ENCODE results near the gene SUSD6.

Gene SUSD6

DNA sequence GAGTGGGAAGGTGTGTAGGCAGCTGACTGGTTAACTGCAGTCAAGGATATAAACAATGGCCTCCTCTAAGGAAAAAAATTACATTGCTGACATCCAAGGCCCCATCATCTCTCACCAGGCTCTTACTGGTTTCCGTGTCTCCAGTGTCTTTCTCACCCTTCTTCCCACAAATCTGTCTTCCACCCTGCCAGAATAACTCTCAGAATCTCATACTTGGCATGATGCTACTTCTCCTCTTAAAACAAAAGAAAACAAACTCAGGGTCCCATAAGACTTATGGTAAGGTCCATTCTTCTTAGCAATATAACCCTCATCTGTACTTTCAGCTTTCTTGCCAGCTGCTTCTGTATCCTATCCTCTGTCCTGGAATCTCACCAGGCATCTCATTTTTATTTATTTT is 68.9 kb downstream of the SUSD6 start:
- DNase-seq (ENCODE audit: low read depth), result no peak
- TF ChIP-seq, protein P1, sequence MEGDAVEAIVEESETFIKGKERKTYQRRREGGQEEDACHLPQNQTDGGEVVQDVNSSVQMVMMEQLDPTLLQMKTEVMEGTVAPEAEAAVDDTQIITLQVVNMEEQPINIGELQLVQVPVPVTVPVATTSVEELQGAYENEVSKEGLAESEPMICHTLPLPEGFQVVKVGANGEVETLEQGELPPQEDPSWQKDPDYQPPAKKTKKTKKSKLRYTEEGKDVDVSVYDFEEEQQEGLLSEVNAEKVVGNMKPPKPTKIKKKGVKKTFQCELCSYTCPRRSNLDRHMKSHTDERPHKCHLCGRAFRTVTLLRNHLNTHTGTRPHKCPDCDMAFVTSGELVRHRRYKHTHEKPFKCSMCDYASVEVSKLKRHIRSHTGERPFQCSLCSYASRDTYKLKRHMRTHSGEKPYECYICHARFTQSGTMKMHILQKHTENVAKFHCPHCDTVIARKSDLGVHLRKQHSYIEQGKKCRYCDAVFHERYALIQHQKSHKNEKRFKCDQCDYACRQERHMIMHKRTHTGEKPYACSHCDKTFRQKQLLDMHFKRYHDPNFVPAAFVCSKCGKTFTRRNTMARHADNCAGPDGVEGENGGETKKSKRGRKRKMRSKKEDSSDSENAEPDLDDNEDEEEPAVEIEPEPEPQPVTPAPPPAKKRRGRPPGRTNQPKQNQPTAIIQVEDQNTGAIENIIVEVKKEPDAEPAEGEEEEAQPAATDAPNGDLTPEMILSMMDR (IDR thresholded peaks at IDR 0.05; ENCODE audit: control insufficient read depth, insufficient read depth, low read depth, low read length, missing control alignments), result no peak
- H3K4me3 ChIP-seq (ENCODE audit: control insufficient read depth, low read depth, low read length), result no peak overlapping the region

DNA sequence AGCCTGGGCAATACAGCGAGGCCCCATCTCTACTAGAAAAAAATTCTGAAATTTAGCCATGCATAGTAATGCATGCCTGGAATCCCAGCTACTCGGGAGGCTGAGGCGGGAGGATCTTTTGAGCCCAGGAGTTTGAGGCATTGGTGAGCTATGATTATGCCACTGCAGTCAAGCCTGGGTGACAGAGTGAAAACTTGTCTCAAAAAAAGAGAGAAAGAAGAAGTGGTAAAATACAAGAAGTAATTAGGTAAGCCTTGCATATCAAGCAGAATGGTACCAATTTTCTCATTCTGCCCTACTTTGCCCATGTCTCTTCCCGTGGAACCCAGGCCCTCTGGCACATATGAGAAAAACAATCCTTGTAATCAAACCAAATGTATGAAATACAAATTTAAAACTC is 70.7 kb downstream of the SUSD6 start:
- no peak overlapping the region for H3K4me3 ChIP-seq (ENCODE audit: control insufficient read depth, low read depth, low read length)
- no peak for DNase-seq (ENCODE audit: low read depth)
- TF ChIP-seq, protein P1 (IDR thresholded peaks at IDR 0.05; ENCODE audit: control insufficient read depth, insufficient read depth, low read depth, low read length, missing control alignments), result no peak

DNA sequence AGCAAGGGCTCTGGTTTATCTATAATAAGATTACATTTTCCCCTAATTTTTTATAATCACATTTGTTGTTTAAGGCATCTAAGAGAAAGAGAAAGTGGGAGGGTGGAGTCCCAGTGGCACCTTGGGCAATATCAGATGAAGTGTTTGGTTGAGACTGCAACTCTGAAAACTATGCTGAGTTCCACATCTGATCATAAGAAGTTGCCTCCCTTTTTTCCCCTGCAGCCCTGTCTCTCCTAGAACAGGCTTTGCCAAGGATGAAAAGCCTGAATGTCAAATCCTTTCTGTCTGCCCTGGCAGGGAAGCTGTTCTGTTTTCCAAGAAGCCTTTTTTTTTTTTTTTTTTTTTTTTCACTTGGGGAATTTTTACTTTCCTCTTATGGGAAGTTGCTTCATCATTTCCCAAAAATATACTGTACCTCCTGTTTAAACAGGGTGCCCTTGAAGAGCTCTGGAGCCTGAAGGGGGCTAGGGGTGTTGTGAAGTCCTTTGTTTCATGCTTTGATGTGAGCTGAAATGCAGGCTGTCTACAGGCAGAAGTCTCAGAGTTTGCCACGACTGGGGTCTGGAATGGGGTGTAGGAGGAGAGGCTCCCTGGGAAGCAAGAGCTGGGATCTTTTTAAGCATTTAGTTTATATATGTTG is 71.3 kb downstream of the SUSD6 start:
- TF ChIP-seq, protein P1 (IDR thresholded peaks at IDR 0.05; ENCODE audit: control insufficient read depth, insufficient read depth, low read depth, low read length, missing control alignments), result no peak
- no peak for DNase-seq (ENCODE audit: low read depth)

DNA sequence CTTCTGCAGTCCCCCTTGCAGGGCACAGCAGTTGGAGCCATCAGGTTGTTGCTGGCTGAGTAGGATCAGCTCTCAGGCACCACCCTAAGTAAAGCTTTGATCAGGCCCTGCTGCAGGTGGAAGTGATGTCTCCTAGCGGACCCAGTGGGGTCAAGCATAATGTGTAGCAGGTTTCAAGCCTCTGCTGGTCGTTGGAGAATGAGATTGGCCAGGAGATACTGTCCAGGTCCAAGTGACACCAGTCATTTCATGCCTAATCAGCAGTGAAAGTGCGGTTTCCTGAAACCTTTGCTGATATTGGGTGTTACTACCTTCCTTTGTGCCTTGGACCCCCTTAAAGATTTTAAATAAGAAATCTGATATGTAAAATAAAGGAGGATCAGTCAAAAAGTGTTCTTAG is 72.6 kb downstream of the SUSD6 start:
- DNase-seq (ENCODE audit: low read depth), result no peak
- H3K4me3 ChIP-seq (ENCODE audit: control insufficient read depth, low read depth, low read length), result no peak overlapping the region
- TF ChIP-seq, protein P1 (IDR thresholded peaks at IDR 0.05; ENCODE audit: control insufficient read depth, insufficient read depth, low read depth, low read length, missing control alignments), result no peak

More for the DNA sequence above, 71.3 kb downstream of the SUSD6 start:
- H3K4me3 ChIP-seq (ENCODE audit: control insufficient read depth, low read depth, low read length), result no peak overlapping the region

DNA sequence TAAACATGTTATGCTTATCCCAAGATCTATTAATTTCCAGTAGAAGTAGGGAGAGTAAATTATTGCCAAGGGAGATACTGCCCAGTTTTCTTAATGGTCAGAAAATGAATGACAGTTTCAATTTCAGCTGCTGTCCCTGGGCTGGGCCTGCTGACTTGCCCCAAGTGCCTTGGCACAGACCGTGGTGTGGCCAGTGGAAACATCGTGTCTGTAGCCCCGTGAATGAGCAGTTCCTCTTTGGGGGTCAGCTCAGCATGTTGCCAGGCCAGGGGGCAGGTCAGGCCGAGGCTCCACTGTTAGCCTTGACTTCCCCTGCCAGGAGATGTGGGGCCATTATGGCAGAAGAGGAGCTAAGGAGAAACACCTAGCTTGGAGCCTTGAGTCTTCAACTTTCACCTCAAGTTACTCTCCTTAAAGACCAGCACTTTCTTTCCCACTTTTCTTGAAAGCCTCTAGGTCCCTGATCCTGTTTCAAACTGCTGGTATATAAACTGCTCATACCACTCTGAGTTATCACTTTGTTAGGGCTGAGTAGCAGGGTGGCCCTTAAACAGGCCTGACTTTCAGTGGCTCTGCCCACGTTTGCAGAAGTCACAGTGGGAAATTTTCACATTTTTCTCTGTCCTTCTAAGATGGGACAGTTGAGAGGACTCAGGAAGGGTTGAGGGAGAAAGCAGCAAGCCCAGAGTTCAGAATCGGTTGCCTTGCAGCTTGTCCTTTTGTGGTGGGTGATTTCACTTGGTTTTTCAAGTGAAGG is 73.2 kb downstream of the SUSD6 start:
- TF ChIP-seq, protein P1 (IDR thresholded peaks at IDR 0.05; ENCODE audit: control insufficient read depth, insufficient read depth, low read depth, low read length, missing control alignments), result no peak
- H3K4me3 ChIP-seq (ENCODE audit: control insufficient read depth, low read depth, low read length), result no peak overlapping the region
- DNase-seq (ENCODE audit: low read depth), result no peak

DNA sequence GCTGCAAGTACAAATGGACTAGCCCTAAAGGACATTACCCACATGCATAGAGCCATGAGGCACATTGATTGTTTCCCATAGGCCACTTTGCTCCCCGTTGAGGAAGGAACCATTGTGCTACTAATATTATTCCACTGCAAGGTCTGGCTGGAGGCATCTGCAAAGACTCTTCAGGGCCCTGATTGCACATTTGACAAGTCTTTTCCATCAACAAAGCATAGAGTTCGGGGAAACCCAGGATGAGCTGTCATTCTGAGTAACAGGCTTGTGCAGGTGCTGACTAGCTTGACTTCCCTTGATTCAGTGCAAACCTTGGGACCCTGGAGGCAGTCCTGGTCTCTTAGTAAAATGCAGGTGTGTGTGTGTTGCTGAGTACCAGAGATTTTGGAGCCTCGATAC is 73.8 kb downstream of the SUSD6 start:
- TF ChIP-seq, protein P1 (IDR thresholded peaks at IDR 0.05; ENCODE audit: control insufficient read depth, insufficient read depth, low read depth, low read length, missing control alignments), result no peak

More for the DNA sequence above, 73.8 kb downstream of the SUSD6 start:
- DNase-seq (ENCODE audit: low read depth), result no peak
- H3K4me3 ChIP-seq (ENCODE audit: control insufficient read depth, low read depth, low read length), result no peak overlapping the region
